ENCODE measurements around the gene TIAM1. TPM values are rescaled to one million over a fixed set of nuclear protein-coding genes. Genes with fewer than 3 reads are reported as not detected.

TIAM1 gene
- total RNA-seq, 1 donor from 2014 or later = 23.3 TPM

DNA sequence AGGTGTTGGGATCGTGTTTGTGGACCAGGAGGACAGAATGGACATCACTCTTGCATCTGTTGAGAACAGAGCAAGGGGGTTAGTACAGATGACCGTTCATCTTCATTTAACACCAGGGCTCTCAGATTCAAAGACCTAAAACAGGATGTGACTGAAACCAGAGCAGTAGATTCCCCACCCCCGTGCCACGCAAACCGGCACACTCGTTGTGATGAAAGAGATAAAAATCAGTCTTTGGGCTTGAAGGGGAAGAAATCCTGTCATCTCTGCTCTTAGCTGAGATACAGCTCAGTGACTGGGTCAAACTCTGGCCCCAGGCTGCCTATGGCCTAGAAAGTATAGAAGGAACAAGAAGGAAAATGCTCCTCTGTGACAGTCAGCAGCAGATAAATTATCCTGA is 159.6 kb downstream of the TIAM1 start:
- TF ChIP-seq, protein P1, sequence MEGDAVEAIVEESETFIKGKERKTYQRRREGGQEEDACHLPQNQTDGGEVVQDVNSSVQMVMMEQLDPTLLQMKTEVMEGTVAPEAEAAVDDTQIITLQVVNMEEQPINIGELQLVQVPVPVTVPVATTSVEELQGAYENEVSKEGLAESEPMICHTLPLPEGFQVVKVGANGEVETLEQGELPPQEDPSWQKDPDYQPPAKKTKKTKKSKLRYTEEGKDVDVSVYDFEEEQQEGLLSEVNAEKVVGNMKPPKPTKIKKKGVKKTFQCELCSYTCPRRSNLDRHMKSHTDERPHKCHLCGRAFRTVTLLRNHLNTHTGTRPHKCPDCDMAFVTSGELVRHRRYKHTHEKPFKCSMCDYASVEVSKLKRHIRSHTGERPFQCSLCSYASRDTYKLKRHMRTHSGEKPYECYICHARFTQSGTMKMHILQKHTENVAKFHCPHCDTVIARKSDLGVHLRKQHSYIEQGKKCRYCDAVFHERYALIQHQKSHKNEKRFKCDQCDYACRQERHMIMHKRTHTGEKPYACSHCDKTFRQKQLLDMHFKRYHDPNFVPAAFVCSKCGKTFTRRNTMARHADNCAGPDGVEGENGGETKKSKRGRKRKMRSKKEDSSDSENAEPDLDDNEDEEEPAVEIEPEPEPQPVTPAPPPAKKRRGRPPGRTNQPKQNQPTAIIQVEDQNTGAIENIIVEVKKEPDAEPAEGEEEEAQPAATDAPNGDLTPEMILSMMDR (IDR thresholded peaks at IDR 0.05; ENCODE audit: partially characterized antibody, unreplicated experiment) = no peak
- Mint-ChIP-seq H3K27me3 (ENCODE audit: unreplicated experiment) (peaks cover 2% of the 10 kb centered on the region), H3K36me3 (ENCODE audit: unreplicated experiment) (no peaks in the 10 kb centered on the region), H3K27ac (ENCODE audit: unreplicated experiment) (no peak overlapping the region), H3K4me1 (ENCODE audit: low read depth, unreplicated experiment) (peaks cover 12% of the 10 kb centered on the region), H3K4me3 (ENCODE audit: unreplicated experiment) (no peak overlapping the region), H3K9me3 (ENCODE audit: unreplicated experiment) (no peaks in the 10 kb centered on the region)
- DNase-seq = no peak

- Mint-ChIP-seq H3K4me1 (ENCODE audit: low read depth, unreplicated experiment) (peaks cover 12% of the 10 kb centered on the region), H3K9me3 (ENCODE audit: unreplicated experiment) (no peaks in the 10 kb centered on the region), H3K27ac (ENCODE audit: unreplicated experiment) (no peak overlapping the region), H3K27me3 (ENCODE audit: unreplicated experiment) (peaks cover 2% of the 10 kb centered on the region), H3K4me3 (ENCODE audit: unreplicated experiment) (peak overlapping the region; percentile 14), H3K36me3 (ENCODE audit: unreplicated experiment) (no peaks in the 10 kb centered on the region)
- DNase-seq = no peak
- TF ChIP-seq, protein P1 (IDR thresholded peaks at IDR 0.05; ENCODE audit: partially characterized antibody, unreplicated experiment) = no peak
Measured at GRCh38 chr21:31182231-31183140, 161.6 kb downstream of the TIAM1 start.

GRCh38 chr21:31181082-31181750 is 162.8 kb downstream of the TIAM1 start:
- H3K4me1 Mint-ChIP-seq (ENCODE audit: low read depth, unreplicated experiment) = peaks cover 12% of the 10 kb centered on the region
- H3K9me3 Mint-ChIP-seq (ENCODE audit: unreplicated experiment) = no peaks in the 10 kb centered on the region
- peaks cover 2% of the 10 kb centered on the region for H3K27me3 Mint-ChIP-seq (ENCODE audit: unreplicated experiment)
- no peaks in the 10 kb centered on the region for H3K36me3 Mint-ChIP-seq (ENCODE audit: unreplicated experiment)
- H3K4me3 Mint-ChIP-seq (ENCODE audit: unreplicated experiment) = peak overlapping the region; percentile 8
- DNase-seq = no peak
- no peak overlapping the region for H3K27ac Mint-ChIP-seq (ENCODE audit: unreplicated experiment)
- TF ChIP-seq, protein P1 (IDR thresholded peaks at IDR 0.05; ENCODE audit: partially characterized antibody, unreplicated experiment) = no peak

- no peak for DNase-seq
- H3K9me3 Mint-ChIP-seq (ENCODE audit: unreplicated experiment) = no peaks in the 10 kb centered on the region
Measured at GRCh38 chr21:31180256-31181081, 163.6 kb downstream of the TIAM1 start.

More at GRCh38 chr21:31180256-31181081, 163.6 kb downstream of the TIAM1 start:
- Mint-ChIP-seq H3K27me3 (ENCODE audit: unreplicated experiment) (peaks cover 2% of the 10 kb centered on the region), H3K36me3 (ENCODE audit: unreplicated experiment) (no peaks in the 10 kb centered on the region), H3K27ac (ENCODE audit: unreplicated experiment) (peak overlapping the region; percentile 6), H3K4me1 (ENCODE audit: low read depth, unreplicated experiment) (peaks cover 12% of the 10 kb centered on the region), H3K4me3 (ENCODE audit: unreplicated experiment) (no peak overlapping the region)
- TF ChIP-seq, protein P1 (IDR thresholded peaks at IDR 0.05; ENCODE audit: partially characterized antibody, unreplicated experiment) = peak; percentile 29
